Karpas-422 (cell line): Measurements from ENCODE around the gene CNGB1. TPM values are rescaled to one million over a fixed set of nuclear protein-coding genes. Genes with fewer than 3 reads are reported as not detected.
"Not testable (repeated sequence)": the region's sequence is repeated elsewhere in the genome, so short reads cannot be mapped to it uniquely, and the experiment has no call there.

Experiments used
- DNase-seq: peaks from one replicate; pipeline ENCODE4 v3.0.0-alpha.2; 2015
- H2AFZ ChIP-seq: fragments of 200-600 bp; sonication (generic); 2 replicates; pipeline ENCODE4 v1.6.1; 2014; ENCODE audit warnings: antibody characterized with exemption, low read length, mixed read lengths
- H3K27ac ChIP-seq: fragments of 200-600 bp; sonication (generic); 2 replicates; pipeline ENCODE4 v1.5.1; 2014; ENCODE audit warnings: mild to moderate bottlenecking, low read length, moderate library complexity
- H3K27me3 ChIP-seq: fragments of 200-600 bp; sonication (generic); 2 replicates; pipeline ENCODE4 v1.6.1; 2014; ENCODE audit warnings: low read length, mixed read lengths
- H3K36me3 ChIP-seq: fragments of 200-600 bp; sonication (generic); 2 replicates; pipeline ENCODE4 v1.6.1; 2014; ENCODE audit warnings: low read length, mixed read lengths; ENCODE audit not compliant: insufficient read depth
- H3K4me1 ChIP-seq: fragments of 200-600 bp; sonication (generic); 2 replicates; pipeline ENCODE4 v1.6.1; 2014; ENCODE audit warnings: mild to moderate bottlenecking, low read length, mixed read lengths
- H3K4me2 ChIP-seq: fragments of 200-600 bp; sonication (generic); 2 replicates; pipeline ENCODE4 v1.6.1; 2014; ENCODE audit warnings: low read length, low read depth, mild to moderate bottlenecking; ENCODE audit not compliant: poor library complexity, severe bottlenecking
- H3K4me3 ChIP-seq: fragments of 200-600 bp; sonication (generic); 2 replicates; pipeline ENCODE4 v1.5.1; 2014; ENCODE audit warnings: mild to moderate bottlenecking, antibody characterized with exemption, low read length, mixed read lengths
- H3K79me2 ChIP-seq: fragments of 200-600 bp; sonication (generic); 2 replicates; pipeline ENCODE4 v1.6.1; 2014; ENCODE audit warnings: mild to moderate bottlenecking, low read length, mixed read lengths
- H3K9ac ChIP-seq: fragments of 200-600 bp; sonication (generic); 2 replicates; pipeline ENCODE4 v1.6.0; 2014; ENCODE audit warnings: low read length
- H3K9me2 ChIP-seq: fragments of 200-600 bp; sonication (generic), shearing (Covaris generic); replicated peaks from 2 replicates; pipeline ENCODE4 v1.6.0; 2014; ENCODE audit warnings: mild to moderate bottlenecking, low read length, moderate library complexity; ENCODE audit not compliant: insufficient read depth
- H3K9me3 ChIP-seq: fragments of 300-700, 200-600 bp; sonication (generic); 2 replicates; pipeline ENCODE4 v1.6.1; 2014; ENCODE audit warnings: low read length, mixed read lengths
- H4K20me1 ChIP-seq: fragments of 200-600 bp; sonication (generic); 2 replicates; pipeline ENCODE4 v1.6.1; 2014; ENCODE audit warnings: mild to moderate bottlenecking, antibody characterized with exemption, low read length, low read depth; ENCODE audit not compliant: insufficient read depth
- total RNA-seq: library from RNA; depleted of rRNA; stranded (reverse); fragments of >200 nt; shearing (Covaris generic); gene quantifications from 2 replicates; pipeline ENCODE4 v1.2.3, GENCODE V29; 2014; ENCODE audit warnings: low replicate concordance

The CNGB1 gene
- total RNA-seq, 1 experiment from 2014 or later, result not detected

DNA sequence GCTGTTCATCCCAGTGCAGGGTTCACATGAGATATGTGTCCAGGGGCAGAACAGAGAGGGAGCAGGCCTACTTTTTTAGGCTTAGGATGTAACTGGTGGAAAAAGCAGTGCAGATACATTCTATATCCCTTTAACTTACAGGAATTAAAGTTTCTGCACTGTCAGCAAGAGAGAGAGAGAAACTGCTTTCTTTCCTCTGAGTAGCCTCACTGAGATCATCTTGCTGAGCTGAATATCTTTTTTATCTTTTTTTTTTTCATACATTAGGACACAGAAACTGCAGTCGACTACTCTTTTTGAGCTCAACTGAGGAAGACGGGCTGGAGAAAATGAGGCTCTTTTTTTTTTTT lies 50.1 kb downstream of the CNGB1 start:
- H3K36me3 ChIP-seq, result no peaks in the 10 kb centered on the region
- no peak overlapping the region for H3K9ac ChIP-seq
- no peak overlapping the region for H3K4me2 ChIP-seq
- H3K27me3 ChIP-seq, result no peaks in the 10 kb centered on the region
- H3K9me2 ChIP-seq, result no peaks in the 10 kb centered on the region
- H3K27ac ChIP-seq, result no peak overlapping the region
- no peak overlapping the region for H3K4me3 ChIP-seq
- H3K79me2 ChIP-seq, result no peaks in the 10 kb centered on the region
- no peak for DNase-seq
- H2AFZ ChIP-seq, result no peak overlapping the region
- no peaks in the 10 kb centered on the region for H3K9me3 ChIP-seq
- H3K4me1 ChIP-seq, result no peaks in the 10 kb centered on the region
- H4K20me1 ChIP-seq, result 0 out of 2 replicates have a peak, but pooled peaks cover 3% of the 10 kb centered on the region

DNA sequence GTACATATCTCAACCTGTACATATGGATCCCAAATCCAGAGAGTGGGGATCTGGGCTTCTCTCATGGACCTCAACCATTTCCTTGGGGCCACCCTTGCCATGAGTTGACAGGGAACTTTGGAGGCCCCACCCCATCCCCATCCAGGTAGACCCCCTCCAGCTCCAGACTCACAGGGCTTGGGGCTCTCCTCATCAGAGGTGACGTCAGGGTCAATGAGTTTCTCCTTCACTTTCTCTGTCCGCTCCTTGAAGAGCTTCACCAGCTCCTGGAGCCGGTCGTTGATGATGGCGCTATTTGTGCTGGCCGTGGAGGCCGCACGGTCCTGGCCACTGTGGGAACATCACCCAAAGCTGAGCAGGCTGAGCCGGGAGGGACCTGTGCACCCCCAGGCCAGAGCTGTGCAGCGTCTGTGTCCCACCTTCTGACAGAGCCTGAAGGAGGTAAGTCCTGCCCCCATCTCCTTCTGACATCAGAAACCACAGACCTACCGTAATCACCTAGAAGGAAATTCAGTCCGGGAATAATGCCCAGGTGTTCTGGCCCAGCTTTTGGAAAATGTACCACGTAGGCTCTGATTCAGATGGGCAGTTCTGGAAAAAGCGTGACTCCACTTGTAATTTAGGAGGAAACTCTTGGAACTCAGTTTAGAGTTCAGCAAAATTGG lies 50.6 kb downstream of the CNGB1 start:
- Histone ChIP-seq H3K36me3 (no peaks in the 10 kb centered on the region), H3K9me2 (no peaks in the 10 kb centered on the region), H4K20me1 (0 out of 2 replicates have a peak, but pooled peaks cover 3% of the 10 kb centered on the region), H3K4me1 (no peaks in the 10 kb centered on the region), H3K27me3 (no peaks in the 10 kb centered on the region), H3K27ac (no peak overlapping the region), H3K4me2 (no peak overlapping the region), H3K4me3 (no peak overlapping the region), H3K9ac (no peak overlapping the region), H3K9me3 (no peaks in the 10 kb centered on the region), H2AFZ (no peak overlapping the region), H3K79me2 (no peaks in the 10 kb centered on the region)
- no peak for DNase-seq

DNA sequence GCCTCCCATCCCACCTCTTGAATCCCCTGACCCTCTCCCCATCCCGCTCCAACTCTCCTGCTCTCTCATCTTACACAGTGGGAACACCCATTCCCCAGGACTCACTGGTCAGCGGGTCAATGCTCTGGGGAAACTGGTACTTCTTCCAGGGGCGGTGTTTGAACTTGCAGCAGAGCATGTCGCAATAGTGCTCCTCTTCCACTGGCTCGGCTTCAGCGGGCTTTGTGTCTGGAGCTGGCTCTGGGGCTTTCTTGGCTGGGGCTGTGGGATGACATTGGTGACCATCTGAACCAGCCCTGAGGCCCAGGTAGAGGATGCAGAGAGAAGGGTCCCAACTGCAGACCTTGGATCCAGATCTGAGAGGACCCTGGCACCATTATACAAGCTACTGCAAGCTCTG lies 51.9 kb downstream of the CNGB1 start:
- no peaks in the 10 kb centered on the region for H3K36me3 ChIP-seq
- H3K79me2 ChIP-seq, result no peaks in the 10 kb centered on the region
- no peak overlapping the region for H2AFZ ChIP-seq
- H3K27ac ChIP-seq, result no peak overlapping the region
- 0 out of 2 replicates have a peak, but pooled peaks cover 2% of the 10 kb centered on the region for H4K20me1 ChIP-seq
- no peaks in the 10 kb centered on the region for H3K9me3 ChIP-seq
- no peak overlapping the region for H3K4me3 ChIP-seq
- no peaks in the 10 kb centered on the region for H3K27me3 ChIP-seq
- H3K9ac ChIP-seq, result no peak overlapping the region
- no peaks in the 10 kb centered on the region for H3K4me1 ChIP-seq
- no peaks in the 10 kb centered on the region for H3K9me2 ChIP-seq
- no peak for DNase-seq
- H3K4me2 ChIP-seq, result no peak overlapping the region

DNA sequence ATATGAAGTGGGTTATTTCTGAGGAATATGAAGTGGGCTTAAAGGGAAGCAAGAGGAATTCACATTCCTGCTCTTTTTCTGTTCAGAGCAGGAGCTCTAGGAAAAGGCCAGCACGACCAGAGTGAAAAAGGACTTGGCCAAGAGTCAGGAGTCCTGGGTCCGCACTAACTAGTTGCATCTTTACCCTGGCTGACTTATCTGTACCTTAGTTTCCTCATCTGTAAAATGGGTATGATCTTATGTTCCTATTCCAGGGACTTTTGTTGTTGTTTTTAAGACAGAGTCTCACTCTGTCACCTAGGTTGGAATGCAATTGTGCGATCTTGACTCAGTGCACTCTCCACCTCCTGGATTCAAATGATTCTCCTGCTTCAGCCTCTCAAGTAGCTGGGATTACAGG lies 52.5 kb downstream of the CNGB1 start:
- H3K36me3 ChIP-seq, result no peaks in the 10 kb centered on the region

DNA sequence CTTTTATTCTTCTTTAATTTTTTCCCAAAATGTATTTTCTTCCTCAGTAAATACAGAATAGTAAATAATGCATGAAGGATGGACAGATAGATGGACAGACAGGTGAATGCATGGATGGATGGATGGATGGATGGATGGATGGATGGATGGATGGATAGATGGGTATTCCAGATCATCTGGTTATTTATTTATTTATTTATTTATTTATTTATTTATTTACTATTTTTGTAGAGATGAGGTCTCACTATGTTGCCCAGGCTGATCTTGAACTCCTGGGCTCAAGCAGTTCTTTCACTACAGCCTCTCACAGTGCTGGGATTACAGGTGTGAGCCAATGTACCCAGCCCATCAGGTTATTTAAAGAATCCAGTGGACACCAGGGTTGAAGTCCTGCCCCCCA lies 53.0 kb downstream of the CNGB1 start:
- not testable (repeated sequence) for H4K20me1 ChIP-seq, H3K9me2 ChIP-seq, H3K4me1 ChIP-seq, H3K9me3 ChIP-seq, H3K79me2 ChIP-seq, H3K27me3 ChIP-seq, H3K27ac ChIP-seq, H3K4me3 ChIP-seq, H2AFZ ChIP-seq, H3K4me2 ChIP-seq, H3K9ac ChIP-seq, H3K36me3 ChIP-seq, DNase-seq

More for the DNA sequence above, 52.5 kb downstream of the CNGB1 start:
- Histone ChIP-seq H3K9me3 (no peaks in the 10 kb centered on the region), H3K79me2 (no peaks in the 10 kb centered on the region), H3K27me3 (no peaks in the 10 kb centered on the region), H4K20me1 (no peaks in the 10 kb centered on the region), H2AFZ (no peak overlapping the region), H3K4me2 (no peak overlapping the region), H3K4me1 (no peaks in the 10 kb centered on the region), H3K9me2 (no peaks in the 10 kb centered on the region), H3K4me3 (no peak overlapping the region), H3K9ac (no peak overlapping the region), H3K27ac (no peak overlapping the region)
- DNase-seq, result no peak

DNA sequence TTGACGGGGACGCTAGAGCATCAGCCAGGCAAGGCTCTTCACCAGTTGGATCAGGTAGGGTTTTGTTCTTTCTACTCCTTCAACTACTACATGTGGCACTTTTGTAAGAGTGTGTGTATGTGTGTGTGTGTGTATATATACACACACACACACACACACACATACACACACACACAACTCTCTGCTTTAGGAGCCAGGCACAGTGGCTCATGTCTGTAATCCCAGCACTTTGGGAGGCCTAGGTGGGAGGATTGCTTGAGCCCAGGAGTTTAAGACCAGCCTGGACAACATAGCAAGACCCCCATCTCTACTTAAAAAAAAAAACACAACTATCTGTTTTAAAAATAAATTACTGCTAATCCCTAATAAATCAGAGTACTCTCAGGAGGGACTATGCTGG lies 53.4 kb downstream of the CNGB1 start:
- not testable (repeated sequence) for H2AFZ ChIP-seq, H3K79me2 ChIP-seq, H3K27me3 ChIP-seq, H3K36me3 ChIP-seq, H3K9me2 ChIP-seq, H3K9ac ChIP-seq, H3K4me3 ChIP-seq, H3K4me1 ChIP-seq, H3K27ac ChIP-seq, DNase-seq, H3K9me3 ChIP-seq, H4K20me1 ChIP-seq, H3K4me2 ChIP-seq

DNA sequence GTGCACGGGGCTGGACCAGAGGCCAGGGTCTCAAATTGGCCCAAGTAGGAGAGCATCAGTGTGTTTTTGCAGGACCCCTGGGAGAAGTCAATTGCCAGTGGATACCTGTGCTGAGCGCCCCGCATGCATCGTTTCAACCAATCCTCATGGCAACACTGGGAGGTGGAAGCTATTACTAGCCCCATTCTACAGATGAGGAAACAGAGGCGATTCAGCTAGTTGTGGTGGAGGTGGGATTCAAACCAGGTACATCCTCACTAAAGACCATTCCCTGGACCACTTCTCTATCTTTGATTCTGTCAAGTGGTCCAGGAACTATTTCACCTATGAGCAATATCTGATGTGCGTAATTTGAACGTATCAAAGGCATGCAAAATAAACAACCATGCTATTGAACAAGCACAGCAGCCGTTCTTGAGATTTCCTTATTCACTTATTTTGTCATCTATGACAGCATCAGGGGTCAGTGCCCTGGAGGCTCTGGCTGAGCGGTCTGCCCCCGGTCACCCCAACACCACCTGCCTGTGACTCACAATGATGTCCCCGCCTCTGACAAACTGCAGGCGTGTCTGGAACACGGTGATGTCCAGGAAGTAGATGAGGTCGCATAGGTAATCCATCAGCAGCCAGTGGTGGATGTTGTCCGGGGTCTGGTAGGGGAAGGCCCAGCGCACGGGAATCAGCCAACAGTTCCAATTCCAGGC lies 54.0 kb downstream of the CNGB1 start:
- Histone ChIP-seq H4K20me1 (no peaks in the 10 kb centered on the region), H2AFZ (no peak overlapping the region), H3K27ac (no peak overlapping the region), H3K9me2 (no peaks in the 10 kb centered on the region), H3K4me2 (no peak overlapping the region), H3K9ac (no peak overlapping the region), H3K4me1 (no peaks in the 10 kb centered on the region), H3K4me3 (no peak overlapping the region), H3K27me3 (no peaks in the 10 kb centered on the region), H3K79me2 (no peaks in the 10 kb centered on the region), H3K36me3 (no peaks in the 10 kb centered on the region), H3K9me3 (no peaks in the 10 kb centered on the region)
- DNase-seq, result no peak

DNA sequence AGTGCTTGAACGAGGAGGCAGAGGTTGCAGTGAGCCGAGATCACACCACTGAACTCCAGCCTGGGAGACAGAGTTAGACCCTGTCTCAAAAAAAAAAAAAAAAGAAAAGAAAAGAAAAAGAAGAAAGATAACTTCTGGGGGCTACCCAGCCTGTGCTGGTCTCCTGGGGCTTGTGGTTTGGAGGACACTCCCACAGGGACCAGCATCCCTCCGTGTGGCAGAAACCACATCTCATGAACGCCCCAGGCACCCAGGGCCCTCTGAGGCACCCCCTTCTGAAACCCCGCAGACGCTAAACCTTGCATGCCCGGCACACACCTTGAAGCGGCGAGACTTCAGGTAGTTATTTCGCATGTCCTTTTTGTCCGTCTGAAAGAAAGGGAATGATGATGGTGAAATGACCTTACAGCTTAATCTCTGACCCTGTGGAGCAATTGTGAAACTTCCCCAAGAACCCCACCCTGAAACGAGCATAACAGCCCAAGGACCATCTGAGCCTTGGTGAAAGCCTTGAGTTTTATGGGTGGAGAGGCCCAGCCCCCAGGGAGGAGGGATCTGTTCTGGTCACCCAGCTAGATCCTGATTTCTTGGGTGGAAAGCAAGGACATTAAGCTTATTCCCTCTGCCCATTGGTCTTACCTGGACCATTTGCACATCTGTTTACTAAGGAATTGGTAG lies 55.0 kb downstream of the CNGB1 start:
- no peaks in the 10 kb centered on the region for H3K79me2 ChIP-seq

More for the DNA sequence above, 55.0 kb downstream of the CNGB1 start:
- H3K4me3 ChIP-seq, result no peak overlapping the region
- H3K9me2 ChIP-seq, result no peaks in the 10 kb centered on the region
- H3K36me3 ChIP-seq, result no peaks in the 10 kb centered on the region
- no peak overlapping the region for H3K27ac ChIP-seq
- H2AFZ ChIP-seq, result no peak overlapping the region
- no peaks in the 10 kb centered on the region for H3K27me3 ChIP-seq
- no peaks in the 10 kb centered on the region for H4K20me1 ChIP-seq
- H3K4me2 ChIP-seq, result no peak overlapping the region
- DNase-seq, result no peak
- no peaks in the 10 kb centered on the region for H3K4me1 ChIP-seq
- no peaks in the 10 kb centered on the region for H3K9me3 ChIP-seq
- H3K9ac ChIP-seq, result no peak overlapping the region
